ENCODE data around the gene SEMA3F. TPM values are rescaled to one million over a fixed set of nuclear protein-coding genes. Genes with fewer than 3 reads are reported as not detected.

Gene SEMA3F
- total RNA-seq, 1 donor from 2014 or later, result 37.5 TPM

DNA sequence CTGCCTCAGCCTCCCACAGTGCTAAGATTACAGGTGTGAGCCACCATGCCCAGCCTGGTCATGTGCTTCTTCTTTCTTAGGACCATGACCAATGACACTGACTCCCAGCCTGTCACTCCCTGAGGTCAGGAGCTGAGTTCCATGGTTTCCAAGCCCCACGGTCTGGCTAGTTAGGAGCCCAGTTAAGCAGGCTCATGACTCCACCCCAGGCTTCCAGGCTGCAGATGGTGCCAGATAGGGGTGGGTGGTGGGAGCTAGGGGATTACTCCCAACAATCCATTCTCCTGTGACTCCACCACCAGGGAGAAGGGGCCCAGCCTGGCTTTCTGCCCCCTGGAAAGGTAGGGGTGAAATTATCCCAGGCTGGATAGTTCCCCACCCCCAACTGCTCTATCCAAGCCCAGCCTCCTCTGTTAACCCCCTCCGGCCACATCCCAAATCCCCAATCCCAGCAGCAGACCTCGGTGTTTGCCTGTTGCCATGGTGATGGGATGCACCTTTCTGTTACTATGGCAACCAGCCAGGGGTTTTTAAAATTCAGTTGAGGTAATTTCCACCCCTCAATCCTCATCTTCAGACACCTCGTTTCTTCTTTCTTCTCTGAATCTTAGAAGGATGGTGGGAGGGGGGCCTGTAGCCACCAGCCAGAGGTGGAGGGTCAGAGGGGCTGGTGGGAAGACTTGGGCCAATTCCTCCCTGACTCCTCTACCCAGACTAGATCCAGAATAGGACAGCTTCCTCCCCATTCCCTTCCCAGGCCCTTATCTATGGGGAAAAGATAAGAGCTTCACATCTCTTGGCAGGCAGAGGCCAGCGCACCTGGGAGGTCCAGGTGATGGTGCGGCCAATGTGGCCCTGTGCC, 22.5 kb upstream of the SEMA3F start:
- Mint-ChIP-seq H3K27ac (ENCODE audit: unreplicated experiment) (no peak overlapping the region), H3K36me3 (ENCODE audit: low read depth) (no peaks in the 10 kb centered on the region)
- no peak for DNase-seq (ENCODE audit: low spot score)

GRCh38 chr3:50133283-50133615, 21.9 kb upstream of the SEMA3F start:
- Mint-ChIP-seq H3K27ac (ENCODE audit: unreplicated experiment) (no peak overlapping the region), H3K27me3 (ENCODE audit: low read depth) (no peaks in the 10 kb centered on the region), H3K36me3 (ENCODE audit: low read depth) (no peaks in the 10 kb centered on the region), H3K4me1 (ENCODE audit: low read depth) (peaks cover 13% of the 10 kb centered on the region), H3K4me3 (ENCODE audit: unreplicated experiment) (no peak overlapping the region), H3K9me3 (ENCODE audit: low read depth) (no peaks in the 10 kb centered on the region)
- no peak for TF ChIP-seq CTCF (IDR thresholded peaks at IDR 0.05)
- no peak for DNase-seq (ENCODE audit: low spot score)

More for the DNA sequence above, 22.5 kb upstream of the SEMA3F start:
- H3K9me3 Mint-ChIP-seq (ENCODE audit: low read depth), result no peaks in the 10 kb centered on the region
- peaks cover 14% of the 10 kb centered on the region for H3K4me1 Mint-ChIP-seq (ENCODE audit: low read depth)
- TF ChIP-seq CTCF (IDR thresholded peaks at IDR 0.05), result no peak
- H3K4me3 Mint-ChIP-seq (ENCODE audit: unreplicated experiment), result no peak overlapping the region
- no peaks in the 10 kb centered on the region for H3K27me3 Mint-ChIP-seq (ENCODE audit: low read depth)

GRCh38 chr3:50134367-50134766, 20.8 kb upstream of the SEMA3F start:
- no peaks in the 10 kb centered on the region for H3K27me3 Mint-ChIP-seq (ENCODE audit: low read depth)
- no peak for TF ChIP-seq CTCF (IDR thresholded peaks at IDR 0.05)
- no peak overlapping the region for H3K4me3 Mint-ChIP-seq (ENCODE audit: unreplicated experiment)
- H3K27ac Mint-ChIP-seq (ENCODE audit: unreplicated experiment), result no peak overlapping the region
- no peaks in the 10 kb centered on the region for H3K36me3 Mint-ChIP-seq (ENCODE audit: low read depth)
- H3K9me3 Mint-ChIP-seq (ENCODE audit: low read depth), result no peaks in the 10 kb centered on the region
- peaks cover 21% of the 10 kb centered on the region for H3K4me1 Mint-ChIP-seq (ENCODE audit: low read depth)
- no peak for DNase-seq (ENCODE audit: low spot score)

GRCh38 chr3:50135964-50136363, 19.2 kb upstream of the SEMA3F start:
- Mint-ChIP-seq H3K4me1 (ENCODE audit: low read depth) (peaks cover 21% of the 10 kb centered on the region), H3K4me3 (ENCODE audit: unreplicated experiment) (no peak overlapping the region)
- no peak for DNase-seq (ENCODE audit: low spot score)

More at GRCh38 chr3:50135964-50136363, 19.2 kb upstream of the SEMA3F start:
- Mint-ChIP-seq H3K27me3 (ENCODE audit: low read depth) (no peaks in the 10 kb centered on the region), H3K27ac (ENCODE audit: unreplicated experiment) (no peak overlapping the region), H3K9me3 (ENCODE audit: low read depth) (no peaks in the 10 kb centered on the region), H3K36me3 (ENCODE audit: low read depth) (no peaks in the 10 kb centered on the region)
- TF ChIP-seq CTCF (IDR thresholded peaks at IDR 0.05), result no peak

Data from chondrocyte (in vitro differentiated cells).